ENCODE data around the gene ZNF207. TPM values are rescaled to one million over a fixed set of nuclear protein-coding genes. Genes with fewer than 3 reads are reported as not detected.
A peak's percentile ranks its signal among the peaks of the same experiment; 100 is the strongest.
"Not testable (repeated sequence)": the region's sequence is repeated elsewhere in the genome, so short reads cannot be mapped to it uniquely, and the experiment has no call there.

The ZNF207 gene
- total and polyA plus RNA-seq, 5 experiments from 2014 or later, result 120 to 287 (median 137) TPM

- ATAC-seq (peak; percentile 87 to 93), DNase-seq (peak; percentile 52 to 80 (median 76))
- POLR2A ChIA-PET, result interaction anchor here (0.8 to 2.2 kb wide), 5 partner anchors 8 to 441 kb away, joined by 3 to 28 read pairs (median 4); partner anchors contain the start of genes PSMD11, UTP6 and ZNF207
- Mint-ChIP-seq H3K27ac (peak within 1 kb of the TSS; percentile 89 to 98 (median 96)), H3K4me3 (peak within 1 kb of the TSS; percentile 88 to 98 (median 96)), H3K36me3 (peaks cover 0 to 27% (median 3%) of the 10 kb centered on the region in 3 donors), H3K4me1 (peaks cover 12 to 27% (median 20%) of the 10 kb centered on the region in 4 donors), H3K9me3 (no peaks in the 10 kb centered on the region), H3K27me3 (no peaks in the 10 kb centered on the region)
Observed at GRCh38 chr17:32341857-32342602, 7.9 kb upstream of the ZNF207 start, which contains the start of gene C17orf75. Gene C17orf75 (minus strand): TSS chr17:32342173. CDS start chr17:32342139, 34 bp downstream.

- POLR2A ChIA-PET, result interaction anchor here (0.8 to 2.2 kb wide), 5 partner anchors 7 to 442 kb away, joined by 3 to 28 read pairs (median 4); partner anchors contain the start of genes PSMD11, UTP6 and ZNF207
- H3K4me3 Mint-ChIP-seq, result peak overlapping the region; percentile 85 to 97 (median 91)
- no peaks in the 10 kb centered on the region for H3K27me3 Mint-ChIP-seq
- peak overlapping the region; percentile 89 to 98 (median 95) for H3K27ac Mint-ChIP-seq
- peak in 1 of 10 donors; percentile 8 for DNase-seq
- no peak for ATAC-seq
- no peaks in the 10 kb centered on the region for H3K9me3 Mint-ChIP-seq
- H3K4me1 Mint-ChIP-seq, result peaks cover 12 to 27% (median 20%) of the 10 kb centered on the region in 4 donors
- H3K36me3 Mint-ChIP-seq, result peaks cover 0 to 22% (median 0%) of the 10 kb centered on the region in 3 donors
Observed at GRCh38 chr17:32342603-32343325, 7.2 kb upstream of the ZNF207 start.

GRCh38 chr17:32345951-32346600 lies 3.9 kb upstream of the ZNF207 start:
- H3K27me3 Mint-ChIP-seq, result no peaks in the 10 kb centered on the region
- peak overlapping the region in 1 of 10 donors; percentile 57 for H3K27ac Mint-ChIP-seq
- no peak for ATAC-seq
- no peak for DNase-seq
- H3K9me3 Mint-ChIP-seq, result no peaks in the 10 kb centered on the region
- POLR2A ChIA-PET, result no interaction called here
- H3K4me3 Mint-ChIP-seq, result no peak overlapping the region
- peaks cover 12 to 30% (median 23%) of the 10 kb centered on the region in 4 donors for H3K4me1 Mint-ChIP-seq
- H3K36me3 Mint-ChIP-seq, result peaks cover 0 to 8% (median 3%) of the 10 kb centered on the region in 3 donors

- Mint-ChIP-seq H3K27ac (peak overlapping the region in 9 of 10 donors; percentile 21 to 100 (median 75)), H3K27me3 (no peaks in the 10 kb centered on the region), H3K36me3 (peaks cover 5 to 23% (median 8%) of the 10 kb centered on the region in 3 donors), H3K4me1 (peaks cover 10 to 33% (median 22%) of the 10 kb centered on the region in 4 donors), H3K9me3 (no peaks in the 10 kb centered on the region), H3K4me3 (peak overlapping the region in 9 of 10 donors; percentile 49 to 100 (median 73))
- POLR2A ChIA-PET, result interaction anchor here (0.7 to 3.4 kb wide), 3 partner anchors 7 to 1029 kb away, joined by 3 to 28 read pairs (median 3); partner anchors contain the start of genes C17orf75 and LRRC37B
- ATAC-seq, result no peak
- DNase-seq, result no peak
Observed at GRCh38 chr17:32348483-32348800, 1.5 kb upstream of the ZNF207 start.

- peaks cover 10 to 38% (median 29%) of the 10 kb centered on the region in 4 donors for H3K4me1 Mint-ChIP-seq
- peaks cover 7 to 31% (median 8%) of the 10 kb centered on the region in 3 donors for H3K36me3 Mint-ChIP-seq
- H3K27me3 Mint-ChIP-seq, result no peaks in the 10 kb centered on the region
- POLR2A ChIA-PET, result interaction anchor here (0.6 to 3.4 kb wide), 4 partner anchors 8 to 343 kb away, joined by 3 to 28 read pairs (median 8); partner anchors contain the start of genes C17orf75, LRRC37B and PSMD11
- peak overlapping the region; percentile 96 to 100 (median 98) for H3K4me3 Mint-ChIP-seq
- H3K27ac Mint-ChIP-seq, result peak overlapping the region; percentile 98 to 100 (median 99)
- DNase-seq (peak in 2 of 10 donors; percentile 6 to 19), ATAC-seq (peak; percentile 11 to 16)
- no peaks in the 10 kb centered on the region for H3K9me3 Mint-ChIP-seq
Observed at GRCh38 chr17:32349503-32349853, 479 bp upstream of the ZNF207 start.

- POLR2A ChIA-PET, result interaction anchor here (0.6 to 3.4 kb wide), 9 partner anchors 9 to 140 kb away, joined by 3 to 28 read pairs (median 5); partner anchors contain the start of genes C17orf75 and PSMD11
- H3K27ac Mint-ChIP-seq, result peak overlapping the region; percentile 98 to 100 (median 99)
- peak overlapping the region; percentile 96 to 100 (median 98) for H3K4me3 Mint-ChIP-seq
- no peaks in the 10 kb centered on the region for H3K27me3 Mint-ChIP-seq
- peaks cover 8 to 45% (median 19%) of the 10 kb centered on the region in 3 donors for H3K36me3 Mint-ChIP-seq
- peaks cover 22 to 52% (median 42%) of the 10 kb centered on the region in 4 donors for H3K4me1 Mint-ChIP-seq
- H3K9me3 Mint-ChIP-seq, result no peaks in the 10 kb centered on the region
- peak in 9 of 10 donors; percentile 26 to 71 (median 49) for DNase-seq
- ATAC-seq, result peak; percentile 22 to 43
Observed at GRCh38 chr17:32350666-32351418, 885 bp downstream of the ZNF207 start.

GRCh38 chr17:32352734-32353133 lies 2.8 kb downstream of the ZNF207 start:
- peak overlapping the region in 5 of 10 donors; percentile 18 to 77 (median 37) for H3K27ac Mint-ChIP-seq
- H3K36me3 Mint-ChIP-seq, result peaks cover 8 to 58% (median 25%) of the 10 kb centered on the region in 3 donors

GRCh38 chr17:32355649-32356377 lies 5.9 kb downstream of the ZNF207 start:
- no peak for DNase-seq
- H3K9me3 Mint-ChIP-seq, result no peaks in the 10 kb centered on the region
- no peaks in the 10 kb centered on the region for H3K27me3 Mint-ChIP-seq
- POLR2A ChIA-PET, result no interaction called here
- no peak for ATAC-seq
- peaks cover 22 to 74% (median 56%) of the 10 kb centered on the region in 4 donors for H3K4me1 Mint-ChIP-seq
- H3K27ac Mint-ChIP-seq, result peak overlapping the region in 9 of 10 donors; percentile 25 to 86 (median 51)
- H3K36me3 Mint-ChIP-seq, result peaks cover 0 to 88% (median 28%) of the 10 kb centered on the region in 3 donors
- peak overlapping the region; percentile 0 to 91 (median 76) for H3K4me3 Mint-ChIP-seq

More at GRCh38 chr17:32352734-32353133, 2.8 kb downstream of the ZNF207 start:
- not testable (repeated sequence) for H3K27me3 Mint-ChIP-seq, H3K9me3 Mint-ChIP-seq, DNase-seq, ATAC-seq
- Mint-ChIP-seq H3K4me3 (peak overlapping the region; percentile 96 to 100 (median 98)), H3K4me1 (peaks cover 26 to 65% (median 52%) of the 10 kb centered on the region in 4 donors)
- POLR2A ChIA-PET, result interaction anchor here (1.3 to 1.6 kb wide), 2 partner anchors 11 to 13 kb away, joined by 3 to 4 read pairs; partner anchors contain the start of gene C17orf75

- Mint-ChIP-seq H3K27me3 (no peaks in the 10 kb centered on the region), H3K9me3 (no peaks in the 10 kb centered on the region), H3K4me3 (peak overlapping the region in 9 of 10 donors; percentile 31 to 91 (median 74)), H3K36me3 (peaks cover 0 to 92% (median 28%) of the 10 kb centered on the region in 3 donors), H3K27ac (peak overlapping the region in 6 of 10 donors; percentile 3 to 54 (median 21)), H3K4me1 (peaks cover 20 to 78% (median 59%) of the 10 kb centered on the region in 4 donors)
- DNase-seq (no peak), ATAC-seq (no peak)
- POLR2A ChIA-PET, result no interaction called here
Observed at GRCh38 chr17:32356378-32356743, 6.4 kb downstream of the ZNF207 start.

GRCh38 chr17:32356750-32357149 lies 6.8 kb downstream of the ZNF207 start:
- POLR2A ChIA-PET, result no interaction called here
- ATAC-seq, result peak in 1 of 2 donors; percentile 35
- Mint-ChIP-seq H3K4me1 (peaks cover 20 to 75% (median 59%) of the 10 kb centered on the region in 4 donors), H3K27ac (peak overlapping the region in 7 of 10 donors; percentile 3 to 70 (median 27)), H3K4me3 (peak overlapping the region in 9 of 10 donors; percentile 45 to 91 (median 67)), H3K36me3 (peaks cover 0 to 91% (median 28%) of the 10 kb centered on the region in 3 donors), H3K9me3 (no peaks in the 10 kb centered on the region), H3K27me3 (no peaks in the 10 kb centered on the region)
- DNase-seq, result no peak

All from naive thymus-derived CD8-positive, alpha-beta T cell (primary cell).